Glutamatergic neuron (in vitro differentiated cells): Measurements from ENCODE around the gene ADAM20. TPM values are rescaled to one million over a fixed set of nuclear protein-coding genes. Genes with fewer than 3 reads are reported as not detected.
"Not testable (repeated sequence)": the region's sequence is repeated elsewhere in the genome, so short reads cannot be mapped to it uniquely, and the experiment has no call there.

Experiments used
- DNase-seq: peaks from one replicate; pipeline ENCODE4 v3.0.0; 2022
- H3K27ac Mint-ChIP-seq: one replicate; pipeline ENCODE4 v1.8.0; 2020; ENCODE audit warnings: mild to moderate bottlenecking, mixed read lengths, inconsistent platforms; ENCODE audit not compliant: unreplicated experiment
- H3K27me3 Mint-ChIP-seq: one replicate; pipeline ENCODE4 v1.8.0; 2020; ENCODE audit warnings: mild to moderate bottlenecking, moderate library complexity, mixed read lengths, inconsistent platforms; ENCODE audit not compliant: unreplicated experiment
- H3K36me3 Mint-ChIP-seq: one replicate; pipeline ENCODE4 v1.8.0; 2020; ENCODE audit warnings: mild to moderate bottlenecking, mixed read lengths, inconsistent platforms; ENCODE audit not compliant: unreplicated experiment
- H3K4me1 Mint-ChIP-seq: one replicate; pipeline ENCODE4 v1.8.0; 2020; ENCODE audit warnings: mild to moderate bottlenecking, low read depth, mixed read lengths, inconsistent platforms; ENCODE audit not compliant: unreplicated experiment
- H3K4me3 Mint-ChIP-seq: one replicate; pipeline ENCODE4 v1.8.0; 2020; ENCODE audit warnings: mild to moderate bottlenecking, mixed read lengths, inconsistent platforms; ENCODE audit not compliant: unreplicated experiment
- H3K9me3 Mint-ChIP-seq: one replicate; pipeline ENCODE4 v1.8.0; 2020; ENCODE audit warnings: mild to moderate bottlenecking, moderate library complexity, mixed read lengths, inconsistent platforms; ENCODE audit not compliant: unreplicated experiment
- total RNA-seq: library from RNA; stranded (reverse); fragmentation: NEBNext Ultra II Directional; extraction: Animal tissue kit (Norgen Biotek cat#: 25700); gene quantifications from one replicate; pipeline ENCODE4 v1.2.1, GENCODE V29; 2021; ENCODE audit not compliant: unreplicated experiment
- TF ChIP-seq, protein P1 (sequence below): fragments of 200-600 bp; sonication (generic); IDR thresholded peaks from one replicate; pipeline ENCODE4 v1.5.0; 2021; ENCODE audit not compliant: partially characterized antibody, unreplicated experiment

Gene ADAM20
- total RNA-seq, 1 donor from 2014 or later, result 1.3 TPM

DNA sequence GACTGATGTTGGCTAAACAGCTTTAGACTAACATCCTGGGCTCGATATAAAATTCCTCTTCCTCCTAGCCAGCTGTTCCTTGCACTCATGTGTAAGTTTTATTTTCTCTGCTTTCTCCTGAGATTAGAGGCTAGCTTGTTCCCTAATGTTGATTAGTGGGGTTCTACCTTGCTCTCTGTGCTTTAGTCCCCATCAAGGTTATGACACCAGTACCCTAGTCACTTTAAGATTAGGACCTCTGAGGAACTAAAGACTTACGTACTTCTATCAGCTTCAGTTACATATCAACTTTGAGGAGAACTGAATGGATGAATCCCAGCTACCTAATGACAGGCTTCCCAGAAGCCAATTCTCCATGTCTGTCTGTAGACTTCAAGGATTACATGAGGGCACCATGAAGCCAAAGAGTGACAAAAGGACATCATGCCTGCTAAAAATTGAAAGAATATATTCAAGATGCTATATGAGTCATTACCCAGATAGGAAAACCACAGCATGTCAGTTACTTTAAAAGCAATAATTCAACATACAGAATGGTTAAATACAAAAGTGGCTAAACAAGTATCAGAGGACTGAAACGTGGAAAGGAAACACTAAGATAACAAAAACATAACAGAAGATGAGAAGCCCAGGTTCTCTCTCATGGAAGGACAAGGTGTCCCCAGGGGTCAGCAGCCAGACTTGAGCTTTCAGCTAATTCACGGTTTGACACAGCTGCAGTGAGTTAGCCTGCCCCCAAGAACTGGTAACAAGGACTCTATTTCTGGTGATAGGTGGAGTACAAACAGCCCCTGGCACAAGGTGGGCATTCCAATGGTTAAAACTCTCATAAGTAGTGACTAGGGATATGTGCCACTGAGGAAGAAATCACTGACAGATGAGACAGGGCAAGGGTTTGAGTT, 20.4 kb downstream of the ADAM20 start:
- Mint-ChIP-seq H3K4me3 (no peak overlapping the region), H3K27me3 (no peaks in the 10 kb centered on the region), H3K36me3 (peaks cover 4% of the 10 kb centered on the region), H3K4me1 (no peaks in the 10 kb centered on the region), H3K27ac (no peak overlapping the region), H3K9me3 (no peaks in the 10 kb centered on the region)
- TF ChIP-seq, protein P1, sequence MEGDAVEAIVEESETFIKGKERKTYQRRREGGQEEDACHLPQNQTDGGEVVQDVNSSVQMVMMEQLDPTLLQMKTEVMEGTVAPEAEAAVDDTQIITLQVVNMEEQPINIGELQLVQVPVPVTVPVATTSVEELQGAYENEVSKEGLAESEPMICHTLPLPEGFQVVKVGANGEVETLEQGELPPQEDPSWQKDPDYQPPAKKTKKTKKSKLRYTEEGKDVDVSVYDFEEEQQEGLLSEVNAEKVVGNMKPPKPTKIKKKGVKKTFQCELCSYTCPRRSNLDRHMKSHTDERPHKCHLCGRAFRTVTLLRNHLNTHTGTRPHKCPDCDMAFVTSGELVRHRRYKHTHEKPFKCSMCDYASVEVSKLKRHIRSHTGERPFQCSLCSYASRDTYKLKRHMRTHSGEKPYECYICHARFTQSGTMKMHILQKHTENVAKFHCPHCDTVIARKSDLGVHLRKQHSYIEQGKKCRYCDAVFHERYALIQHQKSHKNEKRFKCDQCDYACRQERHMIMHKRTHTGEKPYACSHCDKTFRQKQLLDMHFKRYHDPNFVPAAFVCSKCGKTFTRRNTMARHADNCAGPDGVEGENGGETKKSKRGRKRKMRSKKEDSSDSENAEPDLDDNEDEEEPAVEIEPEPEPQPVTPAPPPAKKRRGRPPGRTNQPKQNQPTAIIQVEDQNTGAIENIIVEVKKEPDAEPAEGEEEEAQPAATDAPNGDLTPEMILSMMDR, result no peak
- DNase-seq, result no peak

DNA sequence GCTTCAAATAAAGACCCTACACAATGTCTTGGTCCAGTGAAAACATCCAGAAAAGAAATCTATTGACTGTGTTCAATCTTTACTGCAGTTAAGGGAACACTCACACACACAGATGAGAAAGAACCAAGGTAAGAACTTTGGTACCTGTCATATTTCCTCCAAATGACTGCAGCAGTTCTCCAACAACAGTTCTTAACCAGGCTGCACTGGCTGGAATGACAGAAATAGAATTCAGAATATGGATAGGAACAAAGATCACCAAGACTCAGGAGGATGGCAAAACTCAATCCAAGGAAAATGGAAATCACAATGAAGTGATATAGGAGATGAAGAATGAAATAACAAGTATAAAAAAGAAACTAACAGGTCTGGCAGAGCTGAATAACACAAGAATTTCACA, 36.6 kb downstream of the ADAM20 start:
- TF ChIP-seq, protein P1, result no peak
- no peak overlapping the region for H3K27ac Mint-ChIP-seq
- H3K4me1 Mint-ChIP-seq, result no peaks in the 10 kb centered on the region
- H3K4me3 Mint-ChIP-seq, result no peak overlapping the region
- no peaks in the 10 kb centered on the region for H3K27me3 Mint-ChIP-seq
- no peak for DNase-seq
- H3K36me3 Mint-ChIP-seq, result peaks cover under 1% of the 10 kb centered on the region
- H3K9me3 Mint-ChIP-seq, result peaks cover 8% of the 10 kb centered on the region

DNA sequence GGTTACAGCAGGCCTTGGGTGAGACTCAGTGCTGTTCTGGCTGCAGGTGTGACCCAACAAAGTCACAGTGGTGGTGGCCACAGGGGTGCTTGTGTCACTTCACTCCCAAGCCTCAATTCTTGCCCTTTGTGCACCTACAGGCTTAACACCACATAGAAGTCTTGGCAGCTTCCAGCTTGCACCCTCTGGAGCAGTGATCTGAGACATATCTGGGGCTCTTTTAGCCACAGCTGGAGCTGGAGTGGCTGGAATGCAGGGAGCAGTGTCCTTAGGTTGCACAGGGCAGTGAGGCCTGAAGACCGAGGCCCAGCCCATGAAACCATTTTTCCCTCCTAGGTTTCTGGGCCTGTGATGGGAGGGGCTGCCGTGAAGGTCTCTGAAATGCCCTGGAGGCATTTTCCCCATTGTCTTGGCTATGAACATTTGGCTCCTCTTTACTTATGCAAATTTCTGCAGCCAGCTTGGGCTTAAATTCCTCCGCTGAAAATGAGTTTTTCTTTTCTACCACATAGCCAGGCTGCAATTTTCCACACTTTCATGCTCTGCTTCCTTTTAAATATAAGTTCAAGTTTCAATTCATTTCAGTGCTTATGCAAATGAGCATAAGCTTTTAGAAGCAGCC, 45.1 kb downstream of the ADAM20 start:
- DNase-seq, result no peak
- peaks cover 16% of the 10 kb centered on the region for H3K9me3 Mint-ChIP-seq
- H3K36me3 Mint-ChIP-seq, result peaks cover 34% of the 10 kb centered on the region
- no peaks in the 10 kb centered on the region for H3K4me1 Mint-ChIP-seq
- H3K27me3 Mint-ChIP-seq, result peaks cover 2% of the 10 kb centered on the region
- TF ChIP-seq, protein P1, result no peak
- H3K4me3 Mint-ChIP-seq, result no peak overlapping the region
- H3K27ac Mint-ChIP-seq, result no peak overlapping the region

DNA sequence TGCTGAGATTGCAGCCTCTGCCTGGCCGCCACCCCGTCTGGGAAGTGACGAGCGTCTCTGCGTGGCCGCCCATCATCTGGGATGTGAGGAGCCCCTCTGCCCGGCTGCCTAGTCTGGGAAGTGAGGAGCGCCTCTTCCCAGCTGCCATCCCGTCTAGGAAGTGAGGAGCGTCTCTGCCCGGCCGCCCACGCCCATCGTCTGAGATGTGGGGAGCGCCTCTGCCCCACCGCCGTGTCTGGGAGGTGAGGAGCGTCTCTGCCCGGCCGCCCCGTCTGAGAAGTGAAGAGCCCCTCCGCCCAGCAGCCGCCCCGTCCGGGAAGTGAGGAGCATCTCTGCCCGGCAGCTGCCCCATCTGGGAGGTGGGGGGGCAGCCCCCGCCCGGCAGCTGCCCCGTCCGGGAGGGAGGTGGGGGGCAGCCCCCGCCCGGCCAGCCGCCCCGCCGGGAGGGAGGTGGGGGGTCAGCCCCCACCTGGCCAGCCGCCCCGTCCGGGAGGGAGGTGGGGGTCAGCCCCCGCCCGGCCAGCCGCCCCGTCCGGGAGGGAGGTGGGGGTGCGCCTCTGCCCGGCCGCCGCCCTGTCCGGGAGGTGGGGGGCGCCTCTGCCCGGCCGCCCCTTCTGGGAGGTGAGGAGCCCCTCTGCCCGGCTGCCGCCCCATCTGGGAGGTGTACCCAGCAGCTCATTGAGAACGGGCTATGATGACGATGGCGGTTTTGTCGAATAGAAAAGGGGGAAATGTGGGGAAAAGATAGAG, 57.3 kb downstream of the ADAM20 start:
- H3K27me3 Mint-ChIP-seq, H3K27ac Mint-ChIP-seq, H3K9me3 Mint-ChIP-seq, H3K4me3 Mint-ChIP-seq, H3K36me3 Mint-ChIP-seq, H3K4me1 Mint-ChIP-seq: not testable (repeated sequence)
- peak; percentile 27 for DNase-seq

DNA sequence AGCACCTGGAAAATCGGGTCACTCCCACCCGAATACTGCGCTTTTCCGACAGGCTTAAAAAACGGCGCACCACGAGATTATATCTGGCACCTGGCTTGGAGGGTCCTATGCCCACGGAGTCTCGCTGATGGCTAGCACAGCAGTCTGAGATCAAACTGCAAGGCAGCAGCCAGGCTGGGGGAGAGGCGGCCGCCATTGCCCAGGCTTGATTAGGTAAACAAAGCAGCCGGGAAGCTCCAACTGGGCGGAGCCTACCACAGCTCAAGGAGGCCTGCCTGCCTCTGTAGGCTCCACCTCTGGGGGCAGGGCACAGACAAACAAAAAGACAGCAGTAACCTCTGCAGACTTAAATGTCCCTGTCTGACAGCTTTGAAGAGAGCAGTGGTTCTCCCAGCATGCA, 59.3 kb downstream of the ADAM20 start:
- not testable (repeated sequence) for H3K27ac Mint-ChIP-seq, H3K4me3 Mint-ChIP-seq, DNase-seq, H3K36me3 Mint-ChIP-seq, H3K4me1 Mint-ChIP-seq, H3K27me3 Mint-ChIP-seq, H3K9me3 Mint-ChIP-seq

DNA sequence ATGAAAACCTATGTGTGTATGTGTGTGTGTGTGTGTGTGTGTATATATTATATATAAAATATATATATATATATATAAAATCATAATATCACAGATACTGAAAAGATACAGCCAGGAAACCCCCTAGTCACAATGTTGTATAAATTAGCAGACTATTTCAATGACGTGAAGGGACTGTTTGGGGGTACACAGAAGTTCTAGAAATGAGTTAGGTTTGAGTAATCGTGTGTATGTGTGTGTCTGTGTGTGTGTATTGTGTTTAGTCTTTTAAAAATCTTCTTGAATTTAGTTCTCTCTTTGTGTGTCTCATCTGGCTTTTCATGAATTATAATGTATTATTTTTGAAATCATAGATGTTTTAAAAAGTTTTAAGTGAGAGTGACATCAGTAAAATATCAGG, 61.0 kb downstream of the ADAM20 start:
- no peaks in the 10 kb centered on the region for H3K4me1 Mint-ChIP-seq
- no peak overlapping the region for H3K27ac Mint-ChIP-seq
- no peak overlapping the region for H3K4me3 Mint-ChIP-seq
- H3K9me3 Mint-ChIP-seq, result peaks cover 3% of the 10 kb centered on the region
- no peaks in the 10 kb centered on the region for H3K27me3 Mint-ChIP-seq
- TF ChIP-seq, protein P1, result no peak
- peaks cover 6% of the 10 kb centered on the region for H3K36me3 Mint-ChIP-seq
- DNase-seq, result no peak
